Loucy (cell line): ENCODE data around the gene IARS2.

Source experiments
- H2AFZ ChIP-seq: fragments of 200-600 bp; sonication (generic); 2 replicates; pipeline ENCODE4 v1.6.0; 2016; ENCODE audit warnings: antibody characterized with exemption, mild to moderate bottlenecking, low read length, moderate library complexity
- H3F3A ChIP-seq: fragments of 200-600 bp; 2 replicates; pipeline ENCODE4 v1.6.0; 2016; ENCODE audit warnings: antibody characterized with exemption, low read depth, mild to moderate bottlenecking
- H3K27me3 ChIP-seq: fragments of 200-600 bp; sonication (generic); 2 replicates; pipeline ENCODE4 v1.6.1; 2014; ENCODE audit warnings: low read length, mild to moderate bottlenecking; ENCODE audit not compliant: insufficient read depth, poor library complexity, severe bottlenecking
- H3K36me3 ChIP-seq: fragments of 200-600 bp; sonication (generic); 2 replicates; pipeline ENCODE4 v1.6.1; 2016; ENCODE audit warnings: low read length; ENCODE audit not compliant: insufficient read depth
- H3K4me1 ChIP-seq: fragments of 200-600 bp; sonication (generic); 2 replicates; pipeline ENCODE4 v1.5.1; 2014; ENCODE audit warnings: low read length, mild to moderate bottlenecking; ENCODE audit not compliant: insufficient read depth, poor library complexity, severe bottlenecking
- H3K4me2 ChIP-seq: fragments of 200-600 bp; sonication (generic); 2 replicates; pipeline ENCODE4 v1.6.0; 2014; ENCODE audit warnings: antibody characterized with exemption, low read length, low read depth, mild to moderate bottlenecking; ENCODE audit not compliant: poor library complexity, severe bottlenecking
- H3K4me3 ChIP-seq: fragments of 200-600 bp; sonication (generic); 2 replicates; pipeline ENCODE4 v1.5.1; 2014; ENCODE audit warnings: low read length, mild to moderate bottlenecking, mixed read lengths; ENCODE audit not compliant: poor library complexity, severe bottlenecking
- H3K79me2 ChIP-seq: fragments of 200-600 bp; sonication (generic); 2 replicates; pipeline ENCODE4 v1.6.1; 2014; ENCODE audit warnings: low read length; ENCODE audit not compliant: insufficient read depth
- H3K9ac ChIP-seq: fragments of 200-600 bp; sonication (generic); 2 replicates; pipeline ENCODE4 v1.6.0; 2014; ENCODE audit warnings: mild to moderate bottlenecking, low read depth, low read length, moderate library complexity; ENCODE audit not compliant: poor library complexity, severe bottlenecking
- H3K9me2 ChIP-seq: fragments of 200-600 bp; sonication (generic); replicated peaks from 2 replicates; pipeline ENCODE4 v1.6.1; 2016; ENCODE audit warnings: low read depth, low read length, mixed read lengths
- H3K9me3 ChIP-seq: fragments of 200-600 bp; sonication (generic); 2 replicates; pipeline ENCODE4 v1.6.1; 2014; ENCODE audit warnings: mild to moderate bottlenecking, antibody characterized with exemption, low read length, low read depth; ENCODE audit not compliant: insufficient read depth
- H4K20me1 ChIP-seq: fragments of 200-600 bp; sonication (generic); 2 replicates; pipeline ENCODE4 v1.6.0; 2014; ENCODE audit warnings: antibody characterized with exemption, low read length, mild to moderate bottlenecking; ENCODE audit not compliant: insufficient read depth, poor library complexity, severe bottlenecking
- EZH2phosphoT487 ChIP-seq: fragments of 200-600 bp; IDR thresholded peaks from 2 replicates; pipeline ENCODE4 v1.6.1; 2018; ENCODE audit warnings: antibody characterized with exemption, mild to moderate bottlenecking, moderate library complexity, borderline replicate concordance
- TF ChIP-seq, protein P1 (sequence below): fragments of 200-600 bp; sonication (generic); conservative IDR thresholded peaks from 2 replicates; pipeline ENCODE4 v1.5.1; 2014; ENCODE audit warnings: mild to moderate bottlenecking, antibody characterized with exemption, low read length

Gene IARS2

DNA sequence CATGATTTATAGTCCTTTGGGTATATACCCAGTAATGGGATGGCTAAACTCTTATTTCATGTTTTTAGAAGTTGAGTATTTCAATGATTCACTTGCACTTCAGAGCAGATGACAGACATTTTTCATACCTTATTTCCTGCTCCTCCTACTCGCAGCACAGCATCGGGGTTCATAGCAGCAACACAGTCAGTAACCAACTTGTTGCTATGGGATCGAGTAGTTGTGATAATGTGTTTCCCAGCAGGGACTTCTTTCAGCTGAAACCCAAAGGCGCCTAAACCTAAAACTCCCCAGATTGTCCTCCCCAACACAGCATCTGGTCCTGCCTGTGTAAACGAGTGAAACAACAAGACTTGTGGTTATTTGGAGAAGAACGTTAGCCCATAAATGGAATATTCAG lies 31.3 kb upstream of the IARS2 start:
- Histone ChIP-seq H3F3A (no peaks in the 10 kb centered on the region), H3K79me2 (no peaks in the 10 kb centered on the region), H2AFZ (no peak overlapping the region), H3K4me3 (no peak overlapping the region), H3K36me3 (peaks cover 20% of the 10 kb centered on the region; the same call in 1 of the 2 replicates), H3K4me2 (no peak overlapping the region), H3K9me3 (no peaks in the 10 kb centered on the region), H3K27me3 (no peaks in the 10 kb centered on the region), H3K9ac (no peak overlapping the region), H3K4me1 (no peaks in the 10 kb centered on the region), H4K20me1 (no peaks in the 10 kb centered on the region), H3K9me2 (no peaks in the 10 kb centered on the region)
- TF ChIP-seq, protein P1, sequence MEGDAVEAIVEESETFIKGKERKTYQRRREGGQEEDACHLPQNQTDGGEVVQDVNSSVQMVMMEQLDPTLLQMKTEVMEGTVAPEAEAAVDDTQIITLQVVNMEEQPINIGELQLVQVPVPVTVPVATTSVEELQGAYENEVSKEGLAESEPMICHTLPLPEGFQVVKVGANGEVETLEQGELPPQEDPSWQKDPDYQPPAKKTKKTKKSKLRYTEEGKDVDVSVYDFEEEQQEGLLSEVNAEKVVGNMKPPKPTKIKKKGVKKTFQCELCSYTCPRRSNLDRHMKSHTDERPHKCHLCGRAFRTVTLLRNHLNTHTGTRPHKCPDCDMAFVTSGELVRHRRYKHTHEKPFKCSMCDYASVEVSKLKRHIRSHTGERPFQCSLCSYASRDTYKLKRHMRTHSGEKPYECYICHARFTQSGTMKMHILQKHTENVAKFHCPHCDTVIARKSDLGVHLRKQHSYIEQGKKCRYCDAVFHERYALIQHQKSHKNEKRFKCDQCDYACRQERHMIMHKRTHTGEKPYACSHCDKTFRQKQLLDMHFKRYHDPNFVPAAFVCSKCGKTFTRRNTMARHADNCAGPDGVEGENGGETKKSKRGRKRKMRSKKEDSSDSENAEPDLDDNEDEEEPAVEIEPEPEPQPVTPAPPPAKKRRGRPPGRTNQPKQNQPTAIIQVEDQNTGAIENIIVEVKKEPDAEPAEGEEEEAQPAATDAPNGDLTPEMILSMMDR = no peak
- TF ChIP-seq EZH2phosphoT487 = no peak

DNA sequence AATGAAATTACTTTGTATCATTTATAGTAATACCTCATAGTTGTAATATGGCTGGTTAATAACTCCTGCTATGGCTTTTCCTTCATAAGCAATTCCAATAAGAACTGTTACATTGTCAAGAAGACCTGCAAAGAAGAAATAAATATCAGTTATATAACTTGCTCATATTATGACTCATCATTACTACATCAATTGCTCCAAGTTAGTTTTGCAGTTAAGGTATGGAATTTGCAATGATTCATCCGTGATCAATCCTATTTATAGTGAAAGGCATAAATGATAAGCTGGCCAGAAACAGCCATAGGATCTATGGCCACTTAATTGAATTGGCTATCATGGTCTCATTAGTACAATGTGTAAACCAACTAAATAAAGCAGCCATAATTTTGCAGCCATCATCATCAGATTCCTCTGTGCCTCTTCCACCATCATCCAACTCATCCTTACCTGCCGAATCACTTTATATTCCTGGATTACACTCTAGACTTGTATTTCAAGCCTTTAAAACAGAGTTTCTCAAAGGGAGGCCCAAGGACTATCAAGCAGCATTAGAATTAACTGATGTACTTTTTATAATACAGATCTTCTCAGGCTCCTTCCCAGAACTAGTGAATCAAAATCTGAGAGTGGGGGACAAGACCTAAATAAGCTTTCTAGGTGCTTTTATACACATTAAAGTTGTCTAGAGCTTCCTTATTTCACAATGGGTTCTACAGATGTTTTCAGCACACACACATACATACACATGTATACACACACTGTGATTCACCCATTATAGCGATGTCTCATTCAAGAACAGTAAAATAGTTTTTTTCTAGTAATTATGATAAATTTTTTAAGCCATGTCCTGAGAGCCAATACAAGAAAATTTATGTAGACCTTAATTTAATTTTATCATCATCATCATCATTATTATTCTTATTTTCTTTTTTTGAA lies 26.4 kb upstream of the IARS2 start:
- Histone ChIP-seq H2AFZ (no peak overlapping the region), H3K9me3 (no peaks in the 10 kb centered on the region), H3K9me2 (no peaks in the 10 kb centered on the region), H3K9ac (no peak overlapping the region), H3K79me2 (no peaks in the 10 kb centered on the region), H3K4me2 (no peak overlapping the region), H3K27me3 (no peaks in the 10 kb centered on the region), H4K20me1 (no peaks in the 10 kb centered on the region), H3K4me3 (no peak overlapping the region), H3K36me3 (peaks cover 21% of the 10 kb centered on the region; the same call in 1 of the 2 replicates), H3K4me1 (no peaks in the 10 kb centered on the region), H3F3A (no peaks in the 10 kb centered on the region)
- TF ChIP-seq EZH2phosphoT487 = no peak
- TF ChIP-seq, protein P1 = no peak

DNA sequence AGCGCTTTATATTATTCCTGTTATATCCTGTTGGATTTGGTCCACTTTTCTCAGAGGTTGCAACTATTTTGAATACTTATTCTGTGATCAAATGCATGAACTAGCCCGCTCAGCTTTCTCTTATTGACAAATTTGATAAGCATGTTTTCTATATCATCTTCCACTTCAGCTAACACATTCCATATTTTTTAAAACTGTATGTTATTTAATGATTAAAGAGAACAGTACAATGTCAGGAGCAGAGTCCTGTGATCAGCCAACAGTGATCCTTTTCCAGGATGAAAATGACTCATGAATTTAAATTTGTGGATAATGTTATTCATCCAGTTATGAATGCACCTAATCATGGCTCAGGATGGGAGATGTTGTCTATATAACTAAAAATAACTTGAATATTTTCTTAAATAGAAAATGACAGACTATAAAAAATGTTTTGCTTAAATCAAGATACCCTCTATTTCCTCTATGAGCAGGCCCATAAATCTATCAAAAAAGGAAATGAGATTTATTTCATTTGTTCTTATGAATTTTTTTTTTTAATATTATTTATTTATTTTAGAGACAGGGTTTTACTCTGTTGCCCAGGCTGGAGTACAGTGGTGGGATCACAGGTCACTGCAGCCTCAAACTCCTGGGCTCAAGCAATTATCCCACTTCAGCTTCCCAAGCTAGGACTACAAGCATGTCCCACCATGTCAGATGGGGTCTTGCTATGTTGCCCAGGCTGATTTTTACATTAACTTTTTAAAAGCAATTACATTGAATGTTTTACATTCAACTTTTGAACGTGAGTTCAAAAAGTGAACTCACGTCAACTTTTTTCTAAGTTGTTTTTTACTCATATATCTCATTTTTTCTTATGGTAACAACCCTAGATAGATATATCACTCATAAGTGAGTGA lies 16.8 kb upstream of the IARS2 start:
- Histone ChIP-seq H3K4me2 (no peak overlapping the region), H2AFZ (no peak overlapping the region), H3K27me3 (no peaks in the 10 kb centered on the region), H3K79me2 (no peaks in the 10 kb centered on the region), H3K9me3 (no peaks in the 10 kb centered on the region), H3K36me3 (peaks cover 12% of the 10 kb centered on the region; the same call in 1 of the 2 replicates), H3K4me3 (no peak overlapping the region), H4K20me1 (no peaks in the 10 kb centered on the region), H3K9ac (no peak overlapping the region), H3K9me2 (no peaks in the 10 kb centered on the region), H3F3A (no peaks in the 10 kb centered on the region), H3K4me1 (no peaks in the 10 kb centered on the region)
- TF ChIP-seq EZH2phosphoT487 = no peak
- TF ChIP-seq, protein P1 = no peak
